Esophagus muscularis mucosa (tissue), 3 donors: Measurements from ENCODE around the gene SAXO2.

Experiments
- CTCF ChIP-seq, 3 experiments: fragments of 200-600 bp in 2 of 3; fragments of 450-650 bp in 1 of 3; sonication (generic) in 2 of 3; IDR thresholded peaks; one replicate each; pipeline ENCODE4 v1.5.1; 2017 to 2019; ENCODE audit warnings: antibody characterized with exemption in 3 of 3, mild to moderate bottlenecking in 2 of 3, moderate library complexity in 1 of 3
- POLR2AphosphoS5 ChIP-seq, 2 donors: sonication (generic); formaldehyde crosslinking; IDR thresholded peaks; one replicate each; pipeline ENCODE4 v1.6.1; 2017; ENCODE audit warnings: antibody characterized with exemption in 2 of 2

- TF ChIP-seq CTCF (IDR thresholded peaks at IDR 0.05) (no peak), POLR2AphosphoS5 (IDR thresholded peaks at IDR 0.05) (no peak)
Observed at GRCh38 chr15:82294061-82294690, 31.6 kb downstream of the SAXO2 start.
